HG02884 (cell line): ENCODE data around the gene IDI1.

Source experiments
- ATAC-seq: cut with Tn5 transposase; IDR thresholded peaks from one replicate; pipeline ENCODE4 v1.9.1; 2021; ENCODE audit warnings: mild to moderate bottlenecking, moderate library complexity; ENCODE audit not compliant: unreplicated experiment

IDI1 gene

DNA sequence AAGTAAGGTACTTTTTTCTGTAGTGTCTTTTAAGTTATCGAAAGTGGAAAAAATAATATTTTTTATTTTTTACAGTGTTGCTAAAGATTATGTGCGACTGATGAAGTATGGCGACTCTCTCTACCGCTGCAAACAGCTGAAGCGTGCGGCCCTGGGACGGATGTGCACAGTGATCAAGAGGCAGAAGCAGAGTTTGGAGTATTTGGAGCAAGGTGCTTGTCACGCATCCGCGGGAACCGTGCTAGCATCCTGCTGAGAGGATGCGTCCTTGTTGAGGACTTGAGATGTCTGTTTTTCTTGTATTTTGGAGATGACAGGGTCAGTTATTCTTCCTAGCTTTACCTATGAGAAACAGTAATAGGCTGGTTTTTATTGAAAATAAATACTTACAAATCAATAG lies 52.9 kb downstream of the IDI1 start:
- no peak for ATAC-seq

DNA sequence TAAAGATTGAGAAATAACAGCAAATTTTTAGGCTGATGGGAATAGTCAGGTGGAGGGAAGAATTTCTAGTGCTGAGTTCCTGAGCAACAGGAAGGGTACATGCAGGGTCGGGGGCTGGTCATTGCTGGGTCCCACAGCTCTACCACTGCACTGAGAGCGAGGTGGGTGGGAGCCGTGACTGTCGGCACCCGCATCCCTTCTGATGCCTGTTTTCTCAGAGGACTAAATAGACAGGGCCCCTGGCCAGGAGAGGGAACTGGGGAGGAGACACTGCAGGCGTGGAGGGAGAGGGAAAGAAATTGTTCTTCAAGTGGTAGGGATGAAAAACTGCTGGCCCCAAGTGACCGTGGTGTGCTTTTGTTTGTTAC lies 53.4 kb downstream of the IDI1 start:
- ATAC-seq: no peak

DNA sequence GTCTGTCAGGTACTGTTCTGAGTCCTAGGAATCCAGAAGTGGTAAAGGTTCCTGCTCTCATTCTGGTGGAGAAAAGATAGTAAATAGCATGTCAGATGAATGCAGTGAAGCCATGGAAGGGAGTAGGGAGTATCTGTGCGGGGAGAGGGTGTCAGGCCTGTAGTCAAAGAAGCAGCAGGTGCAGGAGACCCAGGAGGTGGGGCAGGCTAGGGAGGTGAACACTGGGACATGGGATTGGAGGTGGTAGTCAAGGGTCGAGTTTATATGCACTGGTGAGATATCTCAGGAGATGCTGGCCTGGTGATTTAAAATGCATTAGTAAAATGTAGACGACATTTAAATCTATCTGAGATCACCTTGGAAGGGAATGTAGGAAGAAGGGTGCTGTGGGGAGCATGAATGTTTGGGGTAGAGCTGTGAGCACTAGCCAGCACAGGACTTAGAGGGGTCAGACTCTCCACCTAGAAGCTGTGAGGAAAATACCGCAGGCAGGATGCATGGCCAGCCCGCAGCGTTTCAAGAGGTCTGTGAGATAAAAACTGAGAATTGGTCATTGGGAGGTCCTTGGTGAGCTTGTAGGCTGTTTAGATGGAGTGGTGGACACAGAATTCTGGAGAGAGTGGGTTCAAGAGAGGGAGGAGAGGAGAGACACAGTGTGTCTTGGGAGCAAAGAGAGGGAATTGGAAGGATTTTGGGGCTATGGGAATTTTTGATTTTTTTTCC lies 53.9 kb downstream of the IDI1 start:
- ATAC-seq: no peak

DNA sequence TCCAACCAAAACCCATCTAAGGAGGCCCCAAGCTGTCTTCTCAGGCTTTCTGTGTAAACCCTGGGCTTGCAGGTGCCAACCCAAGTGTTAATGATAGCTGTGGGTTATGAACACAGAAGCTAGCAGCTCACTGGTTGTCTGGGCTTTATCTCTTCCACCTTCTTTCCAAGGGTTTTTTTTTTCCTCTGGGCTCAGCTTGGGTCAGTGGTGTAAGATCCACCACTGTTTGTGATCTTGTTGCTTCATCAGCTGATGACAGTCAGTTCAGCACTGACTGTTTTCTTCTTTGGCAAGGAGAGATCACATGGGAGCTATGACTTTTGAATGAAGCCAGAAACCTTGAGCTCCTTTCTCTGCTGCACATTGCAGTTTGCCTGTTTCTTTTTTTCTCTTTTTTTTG lies 56.0 kb downstream of the IDI1 start:
- ATAC-seq: no peak

DNA sequence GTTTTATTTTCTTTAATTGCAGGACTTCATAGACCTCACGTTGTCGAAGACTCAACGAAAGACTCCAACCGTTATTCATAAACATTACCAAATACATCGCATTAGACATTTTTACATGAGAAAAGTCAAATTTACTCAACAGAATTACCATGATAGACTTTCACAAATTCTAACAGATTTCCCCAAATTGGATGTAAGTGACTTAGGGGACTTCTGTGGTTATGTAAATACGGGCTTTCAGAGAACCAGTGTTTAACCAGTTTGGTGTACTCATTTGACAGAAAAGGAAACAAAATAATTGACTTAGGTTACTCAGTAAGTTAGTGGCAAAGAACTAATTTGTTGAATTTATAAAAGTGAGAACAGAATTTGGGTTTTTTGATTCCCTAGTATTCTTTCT lies 56.5 kb downstream of the IDI1 start:
- no peak for ATAC-seq

DNA sequence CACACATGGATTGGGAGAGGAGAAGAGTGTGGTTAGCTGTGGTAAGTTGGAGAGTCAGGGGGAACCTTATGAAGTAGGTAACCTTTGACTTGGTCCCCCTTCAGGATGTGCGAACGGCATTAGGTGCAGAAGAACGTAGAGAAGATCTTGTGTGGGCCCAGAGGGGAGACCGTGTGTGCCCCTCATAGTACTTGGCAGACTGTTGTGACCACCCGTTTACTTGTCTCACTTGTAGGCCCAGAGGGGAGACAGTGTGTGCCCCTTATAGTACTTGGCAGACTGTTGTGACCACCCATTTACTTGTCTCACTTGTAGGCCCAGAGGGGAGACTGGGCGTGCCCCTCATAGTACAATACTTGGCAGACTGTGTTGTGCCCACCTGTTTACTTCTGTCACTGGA lies 58.1 kb downstream of the IDI1 start:
- no peak for ATAC-seq
